GM19099 (cell line): Measurements from ENCODE around the gene DDIT4.

Experiments
- POLR2A ChIP-seq: IDR thresholded peaks from 3 replicates; pipeline ENCODE4 v1.6.1; 2011; ENCODE audit warnings: low read depth; ENCODE audit not compliant: insufficient read length; ENCODE audit errors: extremely low read depth

The DDIT4 gene

DNA sequence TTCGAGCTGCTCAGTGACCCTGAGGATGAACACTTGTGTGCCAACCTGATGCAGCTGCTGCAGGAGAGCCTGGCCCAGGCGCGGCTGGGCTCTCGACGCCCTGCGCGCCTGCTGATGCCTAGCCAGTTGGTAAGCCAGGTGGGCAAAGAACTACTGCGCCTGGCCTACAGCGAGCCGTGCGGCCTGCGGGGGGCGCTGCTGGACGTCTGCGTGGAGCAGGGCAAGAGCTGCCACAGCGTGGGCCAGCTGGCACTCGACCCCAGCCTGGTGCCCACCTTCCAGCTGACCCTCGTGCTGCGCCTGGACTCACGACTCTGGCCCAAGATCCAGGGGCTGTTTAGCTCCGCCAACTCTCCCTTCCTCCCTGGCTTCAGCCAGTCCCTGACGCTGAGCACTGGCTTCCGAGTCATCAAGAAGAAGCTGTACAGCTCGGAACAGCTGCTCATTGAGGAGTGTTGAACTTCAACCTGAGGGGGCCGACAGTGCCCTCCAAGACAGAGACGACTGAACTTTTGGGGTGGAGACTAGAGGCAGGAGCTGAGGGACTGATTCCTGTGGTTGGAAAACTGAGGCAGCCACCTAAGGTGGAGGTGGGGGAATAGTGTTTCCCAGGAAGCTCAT is 1.1 kb downstream of the DDIT4 start:
- TF ChIP-seq POLR2A: peak; percentile 26

DNA sequence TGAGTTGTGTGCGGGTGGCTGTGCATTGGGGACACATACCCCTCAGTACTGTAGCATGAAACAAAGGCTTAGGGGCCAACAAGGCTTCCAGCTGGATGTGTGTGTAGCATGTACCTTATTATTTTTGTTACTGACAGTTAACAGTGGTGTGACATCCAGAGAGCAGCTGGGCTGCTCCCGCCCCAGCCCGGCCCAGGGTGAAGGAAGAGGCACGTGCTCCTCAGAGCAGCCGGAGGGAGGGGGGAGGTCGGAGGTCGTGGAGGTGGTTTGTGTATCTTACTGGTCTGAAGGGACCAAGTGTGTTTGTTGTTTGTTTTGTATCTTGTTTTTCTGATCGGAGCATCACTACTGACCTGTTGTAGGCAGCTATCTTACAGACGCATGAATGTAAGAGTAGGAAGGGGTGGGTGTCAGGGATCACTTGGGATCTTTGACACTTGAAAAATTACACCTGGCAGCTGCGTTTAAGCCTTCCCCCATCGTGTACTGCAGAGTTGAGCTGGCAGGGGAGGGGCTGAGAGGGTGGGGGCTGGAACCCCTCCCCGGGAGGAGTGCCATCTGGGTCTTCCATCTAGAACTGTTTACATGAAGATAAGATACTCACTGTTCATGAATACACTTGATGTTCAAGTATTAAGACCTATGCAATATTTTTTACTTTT is 1.8 kb downstream of the DDIT4 start:
- TF ChIP-seq POLR2A: no peak

DNA sequence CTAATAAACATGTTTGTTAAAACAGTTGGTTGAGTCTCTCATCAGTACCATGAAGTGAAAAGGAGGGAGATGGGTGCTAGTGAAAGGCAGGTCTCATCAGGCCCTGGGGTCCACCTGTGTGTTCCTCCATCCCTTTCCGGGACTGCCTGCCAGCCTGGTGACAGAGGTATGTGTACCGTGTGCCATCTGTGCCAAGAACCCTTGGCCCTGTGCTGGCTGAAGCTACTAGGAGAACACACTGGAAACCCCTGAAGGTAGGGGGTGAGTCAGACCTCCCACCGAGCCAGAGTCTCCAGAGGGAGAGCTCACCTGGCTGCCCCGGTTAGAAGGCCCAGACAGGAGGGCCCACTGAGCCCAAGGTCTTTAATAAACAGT is 2.3 kb downstream of the DDIT4 start:
- TF ChIP-seq POLR2A: peak; percentile 5

DNA sequence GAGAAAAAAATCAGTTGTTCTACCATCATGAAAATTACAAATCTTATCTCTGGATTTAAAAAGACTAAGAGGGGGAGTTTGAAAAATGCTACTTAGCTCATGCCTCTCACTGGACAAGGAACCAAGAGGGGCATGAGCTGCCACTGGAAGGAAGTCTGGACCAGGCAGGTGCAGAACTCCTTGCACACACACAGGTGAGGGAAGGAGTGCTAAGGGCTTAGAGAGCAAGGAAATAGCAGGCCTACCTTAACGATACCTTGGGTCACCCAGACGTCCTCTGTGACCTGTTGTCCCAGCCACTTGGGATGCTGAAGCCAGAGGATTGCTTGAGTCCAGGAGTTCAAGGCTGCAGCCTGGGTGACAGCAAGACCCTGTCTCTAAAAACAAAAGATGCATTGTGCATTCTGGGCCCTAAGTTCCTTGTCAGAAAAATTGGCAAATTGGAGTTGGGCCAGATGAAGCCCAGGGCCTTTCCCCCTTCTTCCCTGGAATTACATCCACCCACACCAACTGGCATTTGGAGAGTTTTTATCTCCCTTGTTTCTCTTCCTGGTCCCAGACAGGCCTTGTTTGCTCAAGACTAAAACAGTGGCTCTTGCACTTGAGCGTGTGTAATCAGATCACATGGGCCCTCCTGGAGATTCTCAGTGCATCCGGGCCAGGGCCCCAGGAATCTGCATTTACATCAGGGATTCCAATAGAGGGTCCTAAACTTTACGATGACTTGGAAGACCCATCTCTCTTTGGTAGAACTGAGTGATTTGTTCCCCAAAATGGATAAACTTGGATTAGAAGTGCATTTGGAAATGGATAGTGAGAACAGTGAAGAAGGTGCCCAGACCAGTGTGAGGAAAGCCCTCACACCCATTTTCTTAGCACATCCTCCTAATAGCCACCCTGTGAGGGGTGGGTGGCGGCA is 3.0 kb downstream of the DDIT4 start:
- peak; percentile 64 for TF ChIP-seq POLR2A

DNA sequence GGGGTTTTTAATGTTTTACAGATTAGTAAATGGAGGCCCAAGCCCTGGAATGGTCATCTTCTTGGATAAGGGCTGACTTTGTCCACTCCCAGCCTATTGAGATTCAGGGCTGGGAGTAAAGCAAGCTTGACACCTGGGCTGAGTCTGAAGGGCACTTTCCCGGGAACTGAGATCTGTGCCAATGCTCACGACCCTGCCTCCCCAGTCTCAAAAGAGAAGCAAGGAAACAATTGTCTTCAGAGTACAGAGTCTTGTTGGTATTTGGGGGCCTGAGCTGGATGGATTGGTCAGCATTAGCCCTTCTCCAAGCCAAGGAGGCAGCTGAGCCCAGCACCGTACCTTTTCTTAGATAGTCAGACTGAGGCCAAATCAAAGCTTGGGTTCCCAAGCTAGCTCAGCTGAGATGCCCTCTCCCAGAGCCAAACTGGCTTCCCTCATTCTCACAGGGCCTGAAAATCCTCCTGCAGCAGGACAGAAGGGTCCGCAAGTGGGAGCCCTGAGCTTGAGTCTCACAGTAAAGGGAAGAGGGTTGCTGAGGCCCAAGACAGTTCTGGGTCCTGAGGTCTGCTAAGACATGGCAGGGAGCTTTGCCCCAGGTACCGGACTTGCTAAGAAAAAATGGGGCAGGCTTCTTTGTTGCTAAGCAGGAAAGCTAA is 3.7 kb downstream of the DDIT4 start:
- TF ChIP-seq POLR2A: no peak

DNA sequence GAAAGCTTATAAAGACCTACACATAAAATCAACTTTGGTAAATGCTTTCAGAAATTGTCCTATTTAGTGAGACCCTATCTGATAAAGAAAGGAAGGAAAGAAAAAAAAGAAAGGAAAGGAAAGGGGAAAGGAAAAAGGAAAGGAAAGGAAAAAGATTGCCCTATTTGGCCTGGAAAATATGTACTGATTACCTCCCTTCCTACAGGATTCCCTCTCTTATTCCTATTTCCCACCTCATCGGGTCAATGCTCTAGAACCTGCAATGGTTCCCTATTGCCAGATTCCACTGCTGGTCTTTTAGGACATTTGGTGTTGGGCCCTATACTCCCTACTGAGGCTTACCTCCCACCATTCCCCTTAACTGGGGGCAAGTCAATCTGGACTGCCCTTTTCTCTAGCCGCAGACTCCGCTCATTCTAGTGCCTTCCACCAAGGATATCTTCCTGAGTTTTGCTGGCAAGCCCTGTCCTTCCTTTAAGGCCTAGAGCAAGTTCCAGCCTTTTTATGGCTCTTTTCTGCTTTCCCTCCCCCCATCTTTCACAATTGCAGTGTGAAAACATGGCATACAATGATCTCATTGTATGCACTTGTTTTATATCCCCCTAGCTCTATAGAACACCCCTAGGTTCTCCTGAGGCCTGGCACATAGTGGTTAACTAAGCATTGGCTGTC is 4.4 kb downstream of the DDIT4 start:
- no peak for TF ChIP-seq POLR2A

DNA sequence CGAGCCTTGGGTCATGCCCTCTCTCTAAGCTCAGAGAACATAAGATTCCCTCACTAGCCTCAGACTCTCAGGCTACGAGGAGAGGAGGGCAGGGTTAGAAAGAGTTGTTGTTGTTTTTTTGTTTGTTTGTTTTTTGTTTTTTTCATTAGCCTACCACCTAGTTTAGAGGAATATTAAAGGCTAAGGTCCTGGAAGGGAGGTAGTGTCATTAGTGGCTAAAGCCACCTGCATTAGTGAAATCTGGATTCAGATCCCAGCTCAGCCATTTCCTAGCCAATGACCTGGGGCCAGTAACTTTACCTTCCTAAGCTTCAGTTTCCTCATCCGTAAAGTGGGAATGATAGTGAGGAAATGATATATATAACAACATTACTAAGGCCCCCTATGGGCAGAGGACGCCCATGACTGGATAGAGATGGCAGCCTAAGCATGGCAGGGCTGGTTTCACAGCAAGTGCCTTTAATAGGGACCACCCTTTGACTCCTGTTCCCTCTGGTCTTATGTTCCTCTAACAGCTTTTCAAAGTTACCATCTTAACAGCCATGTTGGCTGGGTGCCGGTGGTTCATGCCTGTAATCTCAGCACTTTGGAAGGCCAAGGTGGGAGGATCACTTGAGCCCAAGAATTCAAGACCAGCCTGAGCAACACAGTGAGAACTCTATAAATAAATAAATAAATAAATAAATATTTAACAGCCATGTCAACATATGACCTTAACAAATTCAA is 5.1 kb downstream of the DDIT4 start:
- TF ChIP-seq POLR2A: no peak

DNA sequence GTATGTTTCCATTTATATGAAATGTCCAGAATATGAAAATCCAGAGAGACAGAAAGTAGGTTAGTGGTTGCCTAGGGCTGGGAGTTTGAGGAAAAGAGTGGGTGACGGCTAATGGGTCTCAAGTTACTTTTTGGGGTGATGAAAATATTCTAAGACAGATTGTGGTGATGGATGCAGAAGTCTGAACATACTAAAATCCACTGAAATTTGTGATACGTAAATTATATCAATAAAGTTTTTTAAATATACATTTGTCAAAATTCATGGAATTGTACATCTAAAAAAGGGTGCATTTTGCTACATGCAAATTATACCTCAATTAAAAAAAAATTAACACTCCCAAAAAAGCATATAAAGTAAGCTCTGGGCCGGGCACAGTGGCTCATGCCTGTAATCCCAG is 9.4 kb downstream of the DDIT4 start:
- TF ChIP-seq POLR2A: no peak

DNA sequence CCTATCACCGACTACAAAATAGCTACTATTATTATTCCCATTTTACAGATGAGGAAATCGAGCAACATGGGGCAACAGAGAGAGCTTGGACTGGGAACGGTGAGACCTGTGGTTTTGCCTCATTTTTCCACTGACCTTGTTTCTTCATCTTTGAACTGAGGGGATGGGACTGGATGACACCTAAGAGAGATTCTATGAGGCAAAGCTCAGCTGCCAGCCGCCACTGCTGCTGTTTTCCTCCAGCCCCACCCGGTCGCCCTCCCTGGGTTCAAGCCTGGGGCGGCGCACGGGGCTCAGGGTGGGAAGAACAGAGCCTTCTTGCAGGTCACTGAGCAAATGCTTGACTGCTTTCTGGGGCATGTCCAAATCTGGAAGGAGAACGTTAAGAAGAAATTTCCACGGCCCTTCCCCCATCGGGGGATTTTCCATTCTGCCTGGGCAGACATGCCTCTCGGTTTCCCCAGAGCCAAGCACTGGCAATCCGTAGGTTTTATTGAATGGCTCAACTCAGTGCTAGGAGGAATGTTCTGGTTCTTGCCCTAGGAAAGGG is 12.3 kb downstream of the DDIT4 start:
- no peak for TF ChIP-seq POLR2A

DNA sequence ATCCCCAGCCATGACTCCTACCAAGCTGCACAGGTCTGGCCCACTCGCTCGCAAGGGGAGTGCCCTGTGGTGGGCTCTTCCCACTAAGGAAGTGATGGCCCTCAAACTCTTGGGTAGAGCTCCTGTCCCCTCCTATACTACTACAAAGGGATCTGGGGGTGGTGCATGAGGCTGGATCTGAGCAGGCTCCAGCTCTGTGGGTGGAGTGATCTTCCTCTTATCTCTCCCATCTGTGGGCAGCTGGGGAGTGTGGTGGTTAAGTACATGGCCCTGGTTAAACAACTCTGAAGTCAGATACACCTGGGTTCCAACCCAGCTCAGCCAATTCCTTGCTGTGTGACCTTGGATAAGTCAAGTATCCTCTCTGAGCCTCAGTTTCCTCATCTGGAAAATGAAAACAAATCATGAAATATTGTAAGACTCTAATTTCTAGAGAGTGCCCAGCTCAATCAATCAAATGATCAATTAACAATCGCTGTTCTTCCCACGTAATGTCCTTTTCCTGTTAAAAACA is 17.4 kb downstream of the DDIT4 start:
- TF ChIP-seq POLR2A: no peak

DNA sequence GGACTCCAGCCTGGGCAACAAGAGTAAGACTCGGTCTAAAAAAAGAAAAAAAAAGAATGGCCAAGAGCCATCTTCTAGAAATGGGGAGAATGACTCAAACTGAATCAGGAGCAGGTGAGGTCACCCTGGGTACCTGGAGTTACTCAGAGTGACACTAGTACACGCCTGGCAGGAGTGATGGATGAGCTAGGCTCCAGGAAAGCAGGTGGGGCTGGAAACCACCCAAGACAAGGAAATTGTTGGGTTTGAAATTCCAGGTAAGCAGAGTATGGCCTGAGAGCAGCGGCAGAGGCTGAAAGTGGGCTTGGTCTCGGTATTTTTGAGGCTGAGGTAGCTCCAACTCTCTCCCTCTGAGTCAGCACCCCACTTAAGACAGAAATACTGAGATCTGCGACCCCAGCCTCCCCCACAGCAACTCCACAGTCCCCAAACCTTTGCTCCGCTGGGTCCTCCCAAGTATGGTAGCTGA is 18.5 kb downstream of the DDIT4 start:
- no peak for TF ChIP-seq POLR2A

DNA sequence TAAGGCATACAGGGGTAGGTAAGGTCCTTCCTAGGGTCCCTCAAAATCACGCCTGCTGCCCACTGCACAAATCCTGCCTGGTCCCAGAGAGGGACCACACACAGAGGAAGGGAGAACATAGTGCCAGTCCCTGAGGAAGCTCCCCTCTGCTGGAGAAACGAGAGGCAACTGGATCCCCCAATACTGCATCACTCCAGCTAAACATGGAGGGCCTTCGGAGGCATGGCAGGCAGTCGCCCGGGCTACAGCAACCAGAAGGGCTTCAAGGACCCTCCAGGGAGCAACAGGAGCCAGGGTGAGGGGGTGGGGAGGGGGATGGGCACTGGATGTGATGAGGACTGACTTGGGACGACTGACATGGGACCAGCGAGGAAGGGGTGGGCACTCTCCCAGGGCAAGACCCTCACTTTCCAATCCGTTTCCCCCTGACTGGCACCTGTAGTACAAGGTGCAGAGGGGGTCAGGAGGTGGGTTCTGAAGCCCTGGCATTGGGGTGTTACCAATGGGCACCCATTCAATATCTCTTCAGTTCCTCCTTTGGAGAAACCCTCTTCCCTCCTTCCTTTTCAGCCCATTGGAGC is 21.7 kb downstream of the DDIT4 start:
- TF ChIP-seq POLR2A: no peak

DNA sequence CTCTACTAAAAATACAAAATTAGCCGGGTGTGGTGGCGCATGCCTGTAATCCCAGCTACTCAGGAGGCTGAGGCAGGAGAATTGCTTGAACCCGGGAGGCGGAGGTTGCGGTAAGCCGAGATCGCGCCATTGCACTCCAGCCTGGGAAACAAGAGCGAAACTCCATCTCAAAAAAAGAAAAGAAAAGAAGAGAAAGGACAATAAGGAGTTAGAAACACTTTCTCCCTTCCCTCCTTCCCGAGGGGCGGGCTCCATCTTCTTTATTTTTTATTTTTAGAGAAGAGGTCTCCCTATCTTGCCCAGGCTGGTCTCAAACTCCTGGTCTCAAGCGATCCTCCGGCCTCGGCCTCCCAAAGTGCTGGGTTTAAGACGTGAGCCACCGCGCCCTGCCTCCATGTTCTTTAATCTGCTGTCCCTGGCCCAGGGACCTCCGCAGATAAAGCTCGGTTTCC is 23.1 kb downstream of the DDIT4 start:
- TF ChIP-seq POLR2A: peak; percentile 84

DNA sequence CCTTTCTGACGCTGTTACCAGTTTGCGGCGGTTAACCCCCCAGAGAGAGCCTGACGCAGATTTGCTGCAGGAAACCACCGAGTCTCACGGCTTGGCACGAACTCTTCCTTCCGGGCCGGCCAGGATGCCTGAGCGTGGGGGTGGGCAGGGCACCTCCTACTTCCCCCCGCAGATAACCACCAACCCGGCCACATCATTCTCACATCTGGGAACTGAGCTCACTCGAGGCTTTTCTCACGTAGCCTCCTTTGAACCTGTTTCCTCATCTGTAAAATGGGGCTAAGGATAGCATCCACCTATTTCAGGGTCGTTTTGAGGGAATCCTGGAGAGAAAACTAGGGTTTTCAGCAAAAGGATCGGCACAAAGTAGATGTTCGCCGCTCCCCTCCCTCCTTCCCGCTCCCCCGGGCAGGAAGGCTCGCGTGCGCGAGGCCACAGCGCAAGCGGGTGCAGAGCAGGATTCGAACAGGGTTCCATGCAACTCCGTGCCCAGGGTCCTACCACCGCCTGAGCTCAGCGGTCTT is 23.6 kb downstream of the DDIT4 start:
- TF ChIP-seq POLR2A: peak; percentile 75
